Activated naive CD8-positive, alpha-beta T cell (primary cell): Measurements from ENCODE around the gene SEC23B.

ENCODE experiments used
- H3K27ac Mint-ChIP-seq: one replicate; pipeline ENCODE4 v1.8.0; 2021; ENCODE audit warnings: mixed read lengths
- H3K27me3 Mint-ChIP-seq: one replicate; pipeline ENCODE4 v1.8.0; 2021; ENCODE audit warnings: mixed read lengths
- H3K36me3 Mint-ChIP-seq: one replicate; pipeline ENCODE4 v1.8.0; 2021; ENCODE audit warnings: mixed read lengths
- H3K4me1 Mint-ChIP-seq: one replicate; pipeline ENCODE4 v1.8.0; 2021; ENCODE audit warnings: low read depth, mixed read lengths
- H3K4me3 Mint-ChIP-seq: one replicate; pipeline ENCODE4 v1.8.0; 2021; ENCODE audit warnings: mild to moderate bottlenecking, mixed read lengths
- H3K9me3 Mint-ChIP-seq: one replicate; pipeline ENCODE4 v1.8.0; 2021; ENCODE audit warnings: low read depth, mixed read lengths

The SEC23B gene

GRCh38 chr20:18588574-18588933 lies 80.8 kb downstream of the SEC23B start:
- Mint-ChIP-seq H3K27ac (peak overlapping the region; percentile 78), H3K36me3 (no peaks in the 10 kb centered on the region), H3K9me3 (no peaks in the 10 kb centered on the region), H3K4me3 (peak overlapping the region; percentile 92), H3K4me1 (peaks cover 22% of the 10 kb centered on the region), H3K27me3 (peaks cover 7% of the 10 kb centered on the region)

DNA sequence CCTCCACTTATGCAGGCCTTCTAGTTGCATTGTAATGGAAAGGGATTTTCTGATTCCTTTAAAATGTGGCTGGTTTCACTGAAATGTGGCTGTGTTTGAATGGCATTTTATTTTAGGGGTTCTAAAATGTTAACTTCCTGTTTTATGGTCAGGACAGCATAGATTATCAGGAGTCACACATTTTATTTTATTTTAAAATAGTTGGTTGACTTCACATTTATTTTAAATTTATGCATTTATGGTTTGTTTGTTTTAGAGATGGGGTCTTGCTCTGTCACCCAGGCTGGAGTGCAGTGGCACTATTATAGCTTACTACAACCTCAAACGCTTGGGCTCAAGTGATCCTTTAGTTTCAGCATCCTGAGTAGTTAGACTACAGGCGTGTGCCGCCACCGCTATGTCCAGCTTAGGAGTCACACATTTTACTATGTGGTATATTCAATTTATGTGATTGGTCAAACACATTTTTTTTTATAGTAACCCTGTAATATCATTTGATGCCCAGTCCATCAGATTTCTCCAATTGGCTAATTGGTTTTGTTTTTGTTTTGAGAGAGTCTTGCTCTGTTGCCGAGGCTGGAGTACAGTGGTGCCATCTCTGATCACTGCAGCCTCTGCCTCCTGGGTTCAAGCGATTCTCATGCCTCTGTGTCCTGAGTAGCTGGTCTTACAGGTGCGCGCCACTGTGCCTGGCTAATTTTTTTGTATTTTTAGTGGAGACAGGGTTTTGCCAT lies 82.4 kb downstream of the SEC23B start:
- Mint-ChIP-seq H3K27me3 (no peaks in the 10 kb centered on the region), H3K36me3 (peaks cover 3% of the 10 kb centered on the region), H3K27ac (peak overlapping the region; percentile 68), H3K4me1 (peaks cover 22% of the 10 kb centered on the region), H3K4me3 (peak overlapping the region; percentile 92), H3K9me3 (no peaks in the 10 kb centered on the region)

DNA sequence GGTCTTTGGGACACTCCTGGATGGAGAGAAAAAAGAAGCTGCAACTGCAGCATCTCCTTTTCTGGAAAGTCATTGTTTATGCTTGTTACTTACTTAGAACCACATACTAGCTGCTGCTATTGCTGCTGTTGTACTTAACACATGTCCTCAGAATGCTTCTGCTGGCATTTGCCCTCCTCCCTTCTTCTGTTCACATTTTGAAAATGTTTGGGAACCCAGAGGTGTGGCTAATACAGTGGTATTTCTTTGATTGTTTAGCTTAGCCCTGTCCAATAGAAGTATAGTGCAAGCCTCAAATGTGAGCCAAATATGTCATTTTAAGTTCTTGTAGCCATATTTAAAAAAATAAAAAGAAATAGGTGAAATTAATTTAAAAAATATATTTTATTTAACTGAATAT lies 88.5 kb downstream of the SEC23B start:
- H3K27ac Mint-ChIP-seq = no peak overlapping the region
- H3K9me3 Mint-ChIP-seq = no peaks in the 10 kb centered on the region
- no peaks in the 10 kb centered on the region for H3K4me1 Mint-ChIP-seq
- H3K36me3 Mint-ChIP-seq = peaks cover 18% of the 10 kb centered on the region
- H3K27me3 Mint-ChIP-seq = no peaks in the 10 kb centered on the region
- no peak overlapping the region for H3K4me3 Mint-ChIP-seq

DNA sequence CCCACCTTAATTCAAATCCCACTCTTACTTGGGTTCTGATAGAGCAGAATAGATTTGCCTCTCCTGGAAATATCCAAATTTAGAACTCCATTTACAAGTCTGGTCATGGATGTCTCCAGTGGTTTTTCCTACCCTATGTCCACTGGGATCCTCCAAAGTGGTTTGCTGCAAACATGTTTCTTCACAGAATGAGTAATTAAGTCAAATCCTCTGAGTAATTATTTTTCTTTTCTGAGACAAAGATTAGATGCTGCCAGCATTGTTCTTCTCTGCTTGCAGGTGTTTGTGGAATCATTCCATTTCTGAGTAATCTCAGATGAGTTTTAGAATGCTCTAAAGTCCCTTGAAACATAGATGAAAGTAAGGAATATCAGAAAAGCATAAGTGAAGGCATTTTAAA lies 102.0 kb downstream of the SEC23B start:
- Mint-ChIP-seq H3K36me3 (peaks cover 2% of the 10 kb centered on the region), H3K4me1 (no peaks in the 10 kb centered on the region), H3K27me3 (no peaks in the 10 kb centered on the region), H3K4me3 (no peak overlapping the region), H3K27ac (no peak overlapping the region), H3K9me3 (no peaks in the 10 kb centered on the region)
